DND-41 (cell line): ENCODE measurements around the gene ZNF366.

ENCODE experiments used
- ATAC-seq: fragments of 200-7000 bp; cut with Tn5 transposase; 3 replicates; pipeline ENCODE4 v1.9.1; 2021; ENCODE audit warnings: low read depth; ENCODE audit not compliant: insufficient read depth
- DNase-seq: peaks from one replicate; pipeline ENCODE4 v3.0.0-alpha.2; 2020
- H2AFZ ChIP-seq: 2 replicates; pipeline ENCODE4 v1.6.0; 2012; ENCODE audit warnings: low read depth, low read length
- H3K27ac ChIP-seq: 2 replicates; pipeline ENCODE4 v1.5.1; 2012; ENCODE audit warnings: low read length, inconsistent platforms
- H3K27me3 ChIP-seq: fragments of 200-600 bp; sonication (generic); 2 replicates; pipeline ENCODE4 v1.6.0; 2012; ENCODE audit warnings: low read length, mild to moderate bottlenecking, inconsistent platforms; ENCODE audit not compliant: insufficient read depth, poor library complexity
- H3K36me3 ChIP-seq: 2 replicates; pipeline ENCODE4 v1.5.1; 2012; ENCODE audit warnings: low read length, inconsistent platforms; ENCODE audit not compliant: insufficient read depth
- H3K4me1 ChIP-seq: 2 replicates; pipeline ENCODE4 v1.5.1; 2012; ENCODE audit warnings: mild to moderate bottlenecking, low read length; ENCODE audit not compliant: insufficient read depth
- H3K4me2 ChIP-seq: 2 replicates; pipeline ENCODE4 v1.6.0; 2012; ENCODE audit warnings: mild to moderate bottlenecking, moderate library complexity, low read length, inconsistent platforms; ENCODE audit not compliant: insufficient read depth
- H3K4me3 ChIP-seq, 2 experiments: fragments of 200-600 bp in 1 of 2; shearing (Covaris generic) in 1 of 2; 2 replicates each; pipeline ENCODE4 v1.5.1; 2012 to 2016; ENCODE audit warnings: inconsistent platforms in 2 of 2, low read length in 2 of 2, mild to moderate bottlenecking in 2 of 2, low read depth in 1 of 2, moderate library complexity in 1 of 2
- H3K79me2 ChIP-seq: 2 replicates; pipeline ENCODE4 v1.6.0; 2012; ENCODE audit warnings: low read length, inconsistent platforms; ENCODE audit not compliant: insufficient read depth
- H3K9ac ChIP-seq: 2 replicates; pipeline ENCODE4 v1.6.0; 2012; ENCODE audit warnings: low read depth, mild to moderate bottlenecking, inconsistent platforms, low read length, moderate library complexity
- H3K9me3 ChIP-seq: 2 replicates; pipeline ENCODE4 v1.5.1; 2012; ENCODE audit warnings: low read length, moderate library complexity, mild to moderate bottlenecking, inconsistent platforms; ENCODE audit not compliant: insufficient read depth, severe bottlenecking
- H4K20me1 ChIP-seq: 2 replicates; pipeline ENCODE4 v1.6.0; 2012; ENCODE audit warnings: low read length; ENCODE audit not compliant: insufficient read depth
- CTCF ChIP-seq: IDR thresholded peaks from 2 replicates; pipeline ENCODE4 v1.5.1; 2012; ENCODE audit warnings: borderline replicate concordance, low read length, moderate library complexity, mild to moderate bottlenecking; ENCODE audit not compliant: poor library complexity, severe bottlenecking; ENCODE audit errors: extremely low read depth
- EZH2 ChIP-seq: IDR thresholded peaks from 3 replicates; pipeline ENCODE4 v1.6.1; 2012; ENCODE audit warnings: borderline replicate concordance, low read depth, mild to moderate bottlenecking, moderate library complexity, low read length, inconsistent platforms; ENCODE audit not compliant: severe bottlenecking

The ZNF366 gene

GRCh38 chr5:72472031-72472430 is 35.2 kb downstream of the ZNF366 start:
- Histone ChIP-seq H2AFZ (no peak overlapping the region), H3K79me2 (no peaks in the 10 kb centered on the region), H3K27me3 (peaks cover 23% of the 10 kb centered on the region), H3K4me3 (no peak overlapping the region), H3K4me2 (no peak overlapping the region), H4K20me1 (no peaks in the 10 kb centered on the region), H3K9ac (no peak overlapping the region), H3K27ac (no peak overlapping the region), H3K4me1 (no peaks in the 10 kb centered on the region), H3K36me3 (no peaks in the 10 kb centered on the region), H3K9me3 (no peaks in the 10 kb centered on the region)
- TF ChIP-seq EZH2, result no peak
- TF ChIP-seq CTCF, result no peak
- ATAC-seq (no peak), DNase-seq (no peak)

- Histone ChIP-seq H2AFZ (no peak overlapping the region), H4K20me1 (no peaks in the 10 kb centered on the region), H3K9ac (no peak overlapping the region), H3K4me3 (no peak overlapping the region), H3K4me1 (no peaks in the 10 kb centered on the region), H3K79me2 (no peaks in the 10 kb centered on the region), H3K4me2 (no peak overlapping the region), H3K27ac (no peak overlapping the region), H3K9me3 (no peaks in the 10 kb centered on the region), H3K36me3 (no peaks in the 10 kb centered on the region), H3K27me3 (peaks cover 23% of the 10 kb centered on the region)
- ATAC-seq, result no peak
- no peak for DNase-seq
- no peak for TF ChIP-seq CTCF
- TF ChIP-seq EZH2, result no peak
These were observed 36.4 kb downstream of the ZNF366 start for GRCh38 chr5:72470826-72471225.

- Histone ChIP-seq H3K9me3 (no peaks in the 10 kb centered on the region), H3K9ac (no peak overlapping the region), H3K79me2 (no peaks in the 10 kb centered on the region), H4K20me1 (no peaks in the 10 kb centered on the region), H3K4me1 (no peaks in the 10 kb centered on the region), H3K27ac (no peak overlapping the region), H2AFZ (no peak overlapping the region), H3K4me2 (no peak overlapping the region), H3K27me3 (peaks cover 21% of the 10 kb centered on the region), H3K36me3 (no peaks in the 10 kb centered on the region), H3K4me3 (no peak overlapping the region)
- TF ChIP-seq CTCF (no peak), EZH2 (no peak)
- no peak for ATAC-seq
- no peak for DNase-seq
These were observed 38.6 kb downstream of the ZNF366 start for GRCh38 chr5:72468606-72469005.

- Histone ChIP-seq H3K4me2 (no peak overlapping the region), H3K79me2 (no peaks in the 10 kb centered on the region), H3K9ac (no peak overlapping the region), H4K20me1 (no peaks in the 10 kb centered on the region), H3K27ac (no peak overlapping the region), H3K36me3 (no peaks in the 10 kb centered on the region), H3K4me1 (no peaks in the 10 kb centered on the region), H3K4me3 (no peak overlapping the region), H3K27me3 (peaks cover 21% of the 10 kb centered on the region), H2AFZ (no peak overlapping the region), H3K9me3 (no peaks in the 10 kb centered on the region)
- TF ChIP-seq EZH2, result no peak
- TF ChIP-seq CTCF, result no peak
- DNase-seq (no peak), ATAC-seq (no peak)
These were observed 39.2 kb downstream of the ZNF366 start for GRCh38 chr5:72468024-72468423.
